HepG2 (cell line): ENCODE data around the gene BST2. TPM values are rescaled to one million over a fixed set of nuclear protein-coding genes. Genes with fewer than 3 reads are reported as not detected.
A peak's percentile ranks its signal among the peaks of the same experiment; 100 is the strongest.

ENCODE experiments used
- AFF4 ChIP-seq: sonication (generic); formaldehyde crosslinking; IDR thresholded peaks from 2 replicates; pipeline ENCODE4 v1.4.0; 2020; ENCODE audit warnings: missing genetic modification reagents
- CREM ChIP-seq, 2 experiments: sonication (generic) in 1 of 2; formaldehyde crosslinking in 1 of 2; IDR thresholded peaks; 2 replicates each; pipeline versions ENCODE4 v1.4.0 to v1.6.1; 2016 to 2020; ENCODE audit warnings: antibody characterized with exemption in 1 of 2, mild to moderate bottlenecking in 1 of 2, missing genetic modification reagents in 1 of 2
- FOXA1 ChIP-seq, 2 experiments: fragments of 450-650 bp in 1 of 2; sonication (generic) in 1 of 2; formaldehyde crosslinking in 1 of 2; IDR thresholded peaks; 2 replicates each; pipeline versions ENCODE4 v1.4.0 to v1.6.1; 2016 to 2020; ENCODE audit warnings: missing genetic modification reagents in 1 of 2
- PAXIP1 ChIP-seq: sonication (generic); formaldehyde crosslinking; conservative IDR thresholded peaks from 2 replicates; pipeline ENCODE4 v1.4.0; 2020; ENCODE audit warnings: mild to moderate bottlenecking, missing genetic modification reagents, moderate library complexity
- SMYD3 ChIP-seq: sonication (generic); formaldehyde crosslinking; IDR thresholded peaks from 2 replicates; pipeline ENCODE4 v1.8.1; 2023; ENCODE audit warnings: mild to moderate bottlenecking, missing genetic modification reagents
- ZFY ChIP-seq: sonication (generic); formaldehyde crosslinking; IDR thresholded peaks from 2 replicates; pipeline ENCODE4 v1.4.0; 2020; ENCODE audit warnings: missing genetic modification reagents
- ZNF629 ChIP-seq: sonication (generic); formaldehyde crosslinking; conservative IDR thresholded peaks from 2 replicates; pipeline ENCODE4 v1.5.0; 2020; ENCODE audit warnings: missing genetic modification reagents
- polyA plus RNA-seq, 8 experiments: library from polyadenylated mRNA; depleted of rRNA in 3 of 8; stranded (reverse) in 7 of 8; unstranded in 1 of 8; fragments of >200 nt; fragmentation: Illumina TruSeq in 4 of 8; extraction: Trizol in 4 of 8; gene quantifications; 2 replicates each; pipeline versions ENCODE4 v1.2.1 to v1.2.3, GENCODE V29; 2011 to 2016; ENCODE audit warnings: low read depth in 4 of 8, missing spikeins in 1 of 8, mixed read lengths in 1 of 8; ENCODE audit not compliant: insufficient read depth in 1 of 8
- total RNA-seq, 5 experiments: library from RNA; depleted of rRNA; stranded (reverse); fragments of >200 nt; fragmentation: Illumina TruSeq; extraction: Trizol; gene quantifications; 2 replicates each; pipeline ENCODE4 v1.2.3, GENCODE V29; 2016; ENCODE audit warnings: low read depth in 1 of 5

Gene BST2
- total and polyA plus RNA-seq, 2 of the 13 experiments (the other 11 are each of a cell fraction or from before 2014, with no cell fraction given): 58.8 to 93.8 TPM

- TF ChIP-seq PAXIP1 (CRISPR knock-in tag) (peak; percentile 39; the same call in 1 of the 2 replicates), CREM (IDR thresholded peaks at IDR 0.05) (peak; percentile 22; the same call in 1 of the 2 replicates), CREM (CRISPR knock-in tag; IDR thresholded peaks at IDR 0.05) (no peak), SMYD3 (CRISPR knock-in tag) (no peak), AFF4 (CRISPR knock-in tag) (no peak), FOXA1 (IDR thresholded peaks at IDR 0.05) (no peak), FOXA1 (CRISPR knock-in tag; IDR thresholded peaks at IDR 0.05) (peak; percentile 58; the same call in 1 of the 2 replicates), ZNF629 (CRISPR knock-in tag) (peak; percentile 84), ZFY (CRISPR knock-in tag) (0 out of 2 replicates have a peak, but pooled peaks have one; percentile 8)
Measured at GRCh38 chr19:17357724-17358123, 47.7 kb downstream of the BST2 start (continued).
